T-helper 1 cell treated with Interleukin-12 subunit alpha and Interleukin-12 subunit beta and Interleukin-4 antibody, amounts not matched to agents 30 μg/mL and 1 μg/mL, for 36 hours (primary cell): ENCODE measurements around the gene WDR35.

Experiments used
- H3K27ac Mint-ChIP-seq: one replicate; pipeline ENCODE4 v1.8.0; 2021; ENCODE audit warnings: mild to moderate bottlenecking, mixed read lengths
- H3K27me3 Mint-ChIP-seq: one replicate; pipeline ENCODE4 v1.8.0; 2021; ENCODE audit warnings: low read depth, mixed read lengths
- H3K36me3 Mint-ChIP-seq: one replicate; pipeline ENCODE4 v1.8.0; 2021; ENCODE audit warnings: low read depth, mixed read lengths
- H3K4me1 Mint-ChIP-seq: one replicate; pipeline ENCODE4 v1.8.0; 2021; ENCODE audit warnings: low read depth, mixed read lengths
- H3K4me3 Mint-ChIP-seq: one replicate; pipeline ENCODE4 v1.8.0; 2021; ENCODE audit warnings: mild to moderate bottlenecking, moderate library complexity, mixed read lengths
- H3K9me3 Mint-ChIP-seq: one replicate; pipeline ENCODE4 v1.8.0; 2021; ENCODE audit warnings: mixed read lengths

WDR35 gene

GRCh38 chr2:19989667-19990415, at the start of gene WDR35:
WDR35 (minus strand) TSS chr2:19990105; CDS start chr2:19990015, 90 bp downstream.
- peaks cover 36% of the 10 kb centered on the region for H3K27me3 Mint-ChIP-seq
- peak within 1 kb of the TSS; percentile 89 for H3K4me3 Mint-ChIP-seq
- no peaks in the 10 kb centered on the region for H3K36me3 Mint-ChIP-seq
- peak within 1 kb of the TSS; percentile 79 for H3K27ac Mint-ChIP-seq
- peaks cover 18% of the 10 kb centered on the region for H3K4me1 Mint-ChIP-seq
- no peaks in the 10 kb centered on the region for H3K9me3 Mint-ChIP-seq

DNA sequence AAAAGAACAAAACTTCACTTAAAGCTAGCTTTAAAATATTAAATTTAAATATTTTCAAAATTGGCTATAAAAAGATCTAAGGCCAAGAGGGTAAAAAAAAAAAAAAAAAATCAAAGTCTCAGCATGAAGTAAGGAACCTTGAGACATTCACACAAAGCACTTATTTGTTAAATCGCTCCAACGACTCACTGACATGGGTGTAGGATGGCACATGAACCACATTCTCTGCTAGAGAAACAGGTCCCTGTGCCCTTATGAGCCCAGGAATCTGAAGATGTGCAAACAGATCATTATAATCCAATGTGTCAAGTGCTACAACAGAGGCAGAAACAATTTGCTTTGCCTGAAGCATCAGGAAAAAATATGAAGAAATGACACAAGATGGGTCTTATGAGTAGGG, 47.8 kb upstream of the WDR35 start:
- Mint-ChIP-seq H3K9me3 (no peaks in the 10 kb centered on the region), H3K27me3 (no peaks in the 10 kb centered on the region), H3K4me1 (peaks cover 16% of the 10 kb centered on the region), H3K27ac (no peak overlapping the region), H3K36me3 (peaks cover 48% of the 10 kb centered on the region), H3K4me3 (no peak overlapping the region)

GRCh38 chr2:20035955-20036666, 46.2 kb upstream of the WDR35 start:
- H3K27ac Mint-ChIP-seq = peak overlapping the region; percentile 65
- H3K9me3 Mint-ChIP-seq = no peaks in the 10 kb centered on the region
- peaks cover 13% of the 10 kb centered on the region for H3K4me1 Mint-ChIP-seq
- H3K36me3 Mint-ChIP-seq = peaks cover 55% of the 10 kb centered on the region
- no peak overlapping the region for H3K4me3 Mint-ChIP-seq
- H3K27me3 Mint-ChIP-seq = no peaks in the 10 kb centered on the region

DNA sequence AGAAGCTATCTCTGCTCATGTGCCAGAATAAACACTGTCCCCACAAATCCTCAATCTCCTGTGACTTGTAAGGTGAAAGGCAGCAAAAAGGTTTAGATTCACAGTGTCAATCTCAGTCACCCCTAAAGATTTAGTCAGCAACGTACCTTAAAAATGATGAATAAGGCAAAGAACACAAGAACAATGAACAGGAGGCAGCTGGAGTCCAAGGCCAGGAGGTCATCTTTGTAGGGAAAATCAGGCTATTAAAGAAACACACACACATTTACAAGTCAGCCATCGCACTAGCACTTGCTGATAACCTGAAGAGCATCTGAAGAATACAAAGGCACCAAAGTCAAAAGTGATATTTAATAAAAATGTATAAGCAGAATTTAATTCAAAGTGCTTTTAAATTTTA, 44.9 kb upstream of the WDR35 start:
- H3K4me3 Mint-ChIP-seq = no peak overlapping the region
- no peak overlapping the region for H3K27ac Mint-ChIP-seq
- peaks cover 54% of the 10 kb centered on the region for H3K36me3 Mint-ChIP-seq
- H3K4me1 Mint-ChIP-seq = peaks cover 13% of the 10 kb centered on the region
- H3K9me3 Mint-ChIP-seq = no peaks in the 10 kb centered on the region
- H3K27me3 Mint-ChIP-seq = no peaks in the 10 kb centered on the region

- H3K9me3 Mint-ChIP-seq = no peaks in the 10 kb centered on the region
- no peak overlapping the region for H3K27ac Mint-ChIP-seq
- peaks cover 13% of the 10 kb centered on the region for H3K4me1 Mint-ChIP-seq
- H3K27me3 Mint-ChIP-seq = no peaks in the 10 kb centered on the region
- H3K4me3 Mint-ChIP-seq = no peak overlapping the region
- H3K36me3 Mint-ChIP-seq = peaks cover 57% of the 10 kb centered on the region
Observed at GRCh38 chr2:20034218-20034617, 44.3 kb upstream of the WDR35 start.

GRCh38 chr2:20033322-20033721, 43.4 kb upstream of the WDR35 start:
- H3K4me1 Mint-ChIP-seq = peaks cover 13% of the 10 kb centered on the region
- H3K4me3 Mint-ChIP-seq = no peak overlapping the region
- no peaks in the 10 kb centered on the region for H3K27me3 Mint-ChIP-seq
- peaks cover 62% of the 10 kb centered on the region for H3K36me3 Mint-ChIP-seq
- H3K27ac Mint-ChIP-seq = no peak overlapping the region
- H3K9me3 Mint-ChIP-seq = no peaks in the 10 kb centered on the region

- Mint-ChIP-seq H3K9me3 (no peaks in the 10 kb centered on the region), H3K27me3 (no peaks in the 10 kb centered on the region), H3K4me3 (no peak overlapping the region), H3K27ac (no peak overlapping the region), H3K36me3 (peaks cover 37% of the 10 kb centered on the region), H3K4me1 (no peaks in the 10 kb centered on the region)
Observed at GRCh38 chr2:20030224-20030623, 40.3 kb upstream of the WDR35 start.

DNA sequence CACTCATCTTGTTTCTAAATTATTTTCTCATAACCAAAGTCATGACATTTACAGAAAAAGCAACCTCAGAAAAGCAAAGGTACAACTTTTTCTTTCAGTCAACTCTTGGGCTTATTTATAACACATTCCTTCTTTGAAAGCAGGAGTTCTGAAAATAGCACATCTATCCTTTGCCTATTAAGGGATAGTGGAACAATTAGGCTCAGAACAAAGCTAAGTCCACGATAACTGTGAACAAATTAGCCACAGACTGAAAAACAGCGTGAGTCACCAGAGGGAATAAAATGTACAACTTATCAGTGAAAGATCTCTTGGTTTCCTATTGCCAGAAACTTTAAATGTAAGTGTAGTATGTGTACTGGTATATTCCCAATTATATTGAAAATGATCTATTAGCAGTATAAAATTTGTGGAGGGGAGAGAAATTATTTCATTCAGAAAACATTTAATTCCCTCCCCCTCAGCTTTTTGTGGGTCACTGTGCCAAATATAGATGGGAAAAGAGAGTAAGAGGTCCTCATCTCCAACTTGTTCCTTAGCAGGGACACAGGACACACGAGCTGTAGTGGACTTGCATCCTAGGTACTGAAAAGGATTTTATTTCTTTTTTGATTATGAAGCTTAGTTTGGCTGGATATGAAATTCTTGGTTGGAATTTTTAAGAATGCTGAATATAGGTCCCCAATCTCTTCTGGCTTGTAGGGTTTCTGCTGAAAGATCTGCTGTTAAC, 38.0 kb upstream of the WDR35 start:
- H3K4me3 Mint-ChIP-seq = no peak overlapping the region
- H3K9me3 Mint-ChIP-seq = no peaks in the 10 kb centered on the region
- H3K27ac Mint-ChIP-seq = no peak overlapping the region
- H3K36me3 Mint-ChIP-seq = peaks cover 25% of the 10 kb centered on the region
- no peaks in the 10 kb centered on the region for H3K4me1 Mint-ChIP-seq
- H3K27me3 Mint-ChIP-seq = no peaks in the 10 kb centered on the region

DNA sequence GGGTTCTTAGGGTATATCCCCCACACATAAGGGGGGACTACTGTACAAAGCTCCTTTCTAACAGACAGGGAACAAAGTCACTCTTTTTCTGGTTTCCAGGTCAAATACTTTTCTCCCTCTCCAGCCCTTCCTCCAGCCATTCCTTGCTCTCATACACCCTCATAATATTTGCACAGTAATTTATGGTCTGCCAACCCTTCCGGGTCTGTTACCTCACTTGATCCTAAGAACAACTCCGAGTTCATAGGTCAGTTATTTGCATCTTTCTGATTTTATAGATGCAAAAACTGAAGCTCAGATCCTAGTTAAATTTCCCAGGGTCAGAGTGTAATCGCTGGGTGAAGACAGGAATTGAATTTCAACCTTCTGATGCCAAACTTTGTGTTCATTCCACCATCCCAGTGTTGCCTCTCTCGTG, 37.4 kb upstream of the WDR35 start:
- H3K4me1 Mint-ChIP-seq = no peaks in the 10 kb centered on the region
- peaks cover 24% of the 10 kb centered on the region for H3K36me3 Mint-ChIP-seq
- no peaks in the 10 kb centered on the region for H3K9me3 Mint-ChIP-seq
- no peak overlapping the region for H3K4me3 Mint-ChIP-seq
- no peaks in the 10 kb centered on the region for H3K27me3 Mint-ChIP-seq
- H3K27ac Mint-ChIP-seq = no peak overlapping the region

- Mint-ChIP-seq H3K27ac (no peak overlapping the region), H3K4me3 (no peak overlapping the region), H3K36me3 (peaks cover 15% of the 10 kb centered on the region), H3K9me3 (peaks cover 18% of the 10 kb centered on the region), H3K4me1 (no peaks in the 10 kb centered on the region), H3K27me3 (no peaks in the 10 kb centered on the region)
Observed at GRCh38 chr2:20025065-20025786, 35.3 kb upstream of the WDR35 start.

DNA sequence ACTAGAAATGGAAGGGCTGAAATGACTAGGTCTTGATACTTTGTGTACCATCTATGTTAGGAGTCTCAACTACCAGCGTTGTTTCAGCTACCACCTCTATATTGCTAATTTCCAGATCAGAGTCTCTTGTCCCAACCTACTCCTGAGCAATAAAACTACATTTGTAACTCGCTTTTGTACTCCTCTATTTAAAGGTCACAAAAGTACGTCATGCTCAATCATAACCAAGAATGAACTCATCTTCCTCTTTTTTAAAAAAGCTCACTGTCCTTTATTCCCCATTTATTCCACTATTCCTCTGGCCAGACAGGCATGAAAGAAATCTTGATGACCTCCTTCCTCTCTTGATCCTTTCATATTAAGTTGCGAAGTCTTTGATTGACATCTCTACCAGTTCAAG, 33.8 kb upstream of the WDR35 start:
- no peak overlapping the region for H3K27ac Mint-ChIP-seq
- H3K36me3 Mint-ChIP-seq = peaks cover 9% of the 10 kb centered on the region
- H3K27me3 Mint-ChIP-seq = no peaks in the 10 kb centered on the region
- H3K4me1 Mint-ChIP-seq = no peaks in the 10 kb centered on the region
- H3K9me3 Mint-ChIP-seq = peaks cover 23% of the 10 kb centered on the region
- H3K4me3 Mint-ChIP-seq = no peak overlapping the region

- H3K27me3 Mint-ChIP-seq = no peaks in the 10 kb centered on the region
- no peak overlapping the region for H3K27ac Mint-ChIP-seq
- H3K4me3 Mint-ChIP-seq = no peak overlapping the region
- H3K4me1 Mint-ChIP-seq = no peaks in the 10 kb centered on the region
- H3K36me3 Mint-ChIP-seq = peaks cover 4% of the 10 kb centered on the region
- peaks cover 23% of the 10 kb centered on the region for H3K9me3 Mint-ChIP-seq
Observed at GRCh38 chr2:20021405-20022009, 31.6 kb upstream of the WDR35 start.

DNA sequence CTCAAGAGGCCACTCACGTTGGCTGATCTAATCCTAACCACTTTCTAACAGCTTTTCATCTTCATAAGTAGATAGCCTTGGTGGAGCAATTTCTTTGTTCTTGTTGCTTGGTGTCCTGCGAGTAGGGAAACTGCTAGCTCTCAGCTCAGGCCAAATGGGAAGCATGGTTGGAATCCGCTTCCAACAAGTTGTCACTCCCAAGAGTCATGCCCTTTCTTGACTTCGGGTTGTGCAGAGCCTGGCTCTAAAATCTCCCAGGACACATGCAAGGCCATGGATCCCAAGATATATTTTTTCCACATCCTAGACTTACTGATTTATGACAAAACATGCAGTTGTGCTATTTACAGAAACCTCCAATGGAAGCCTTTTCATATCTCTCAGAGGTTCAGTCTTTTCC, 29.8 kb upstream of the WDR35 start:
- H3K9me3 Mint-ChIP-seq = peaks cover 23% of the 10 kb centered on the region
- H3K4me3 Mint-ChIP-seq = no peak overlapping the region
- no peaks in the 10 kb centered on the region for H3K4me1 Mint-ChIP-seq
- H3K27me3 Mint-ChIP-seq = peaks cover 6% of the 10 kb centered on the region
- no peak overlapping the region for H3K27ac Mint-ChIP-seq
- H3K36me3 Mint-ChIP-seq = peaks cover 4% of the 10 kb centered on the region

GRCh38 chr2:20018601-20019152, 28.8 kb upstream of the WDR35 start:
- peaks cover 17% of the 10 kb centered on the region for H3K27me3 Mint-ChIP-seq
- peaks cover 23% of the 10 kb centered on the region for H3K9me3 Mint-ChIP-seq
- H3K4me3 Mint-ChIP-seq = no peak overlapping the region
- no peaks in the 10 kb centered on the region for H3K4me1 Mint-ChIP-seq
- peaks cover 4% of the 10 kb centered on the region for H3K36me3 Mint-ChIP-seq
- H3K27ac Mint-ChIP-seq = no peak overlapping the region
